Measurements from ENCODE around the gene DTNA.

DTNA gene

DNA sequence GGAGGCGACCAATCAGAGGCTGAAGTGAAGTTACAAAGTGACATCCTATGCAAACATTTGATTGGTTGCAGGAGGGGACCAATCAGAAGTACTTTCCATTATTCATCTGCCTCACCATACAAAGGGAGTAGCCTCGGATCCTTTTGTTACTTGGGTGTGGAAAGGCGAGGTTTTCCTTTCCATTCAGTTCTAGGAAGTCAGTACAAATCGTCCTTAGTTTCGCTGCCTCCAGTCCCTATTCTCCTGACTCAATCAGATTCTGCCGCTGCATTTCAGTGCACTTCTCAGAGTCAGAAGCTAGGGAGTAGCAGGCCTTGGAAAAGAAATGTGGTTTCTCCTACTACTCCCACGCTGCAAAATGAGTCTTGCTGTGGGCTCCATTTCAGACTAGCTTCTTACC lies 149.4 kb downstream of the DTNA start:
- no peak for DNase-seq (ENCODE audit: low read depth)

DNA sequence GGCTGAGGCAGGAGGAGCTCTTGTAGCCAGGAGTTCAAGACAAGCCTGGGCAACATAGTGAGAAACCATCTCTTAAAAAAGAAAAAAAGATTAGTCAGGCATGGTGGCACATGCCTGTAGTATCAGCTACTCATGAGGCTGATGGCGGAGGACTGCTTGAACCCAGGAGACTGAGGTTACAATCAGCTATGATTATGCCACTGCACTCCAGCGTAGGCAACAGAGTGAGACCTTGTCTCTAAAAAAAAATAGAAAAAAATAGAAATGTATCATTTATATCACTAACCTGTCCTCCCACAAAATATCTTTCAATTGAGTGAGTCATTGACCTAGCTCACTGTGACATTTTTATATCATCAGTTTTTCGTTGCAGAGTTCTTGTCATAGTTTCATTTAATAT lies 152.5 kb downstream of the DTNA start:
- DNase-seq (ENCODE audit: low read depth) = no peak

DNA sequence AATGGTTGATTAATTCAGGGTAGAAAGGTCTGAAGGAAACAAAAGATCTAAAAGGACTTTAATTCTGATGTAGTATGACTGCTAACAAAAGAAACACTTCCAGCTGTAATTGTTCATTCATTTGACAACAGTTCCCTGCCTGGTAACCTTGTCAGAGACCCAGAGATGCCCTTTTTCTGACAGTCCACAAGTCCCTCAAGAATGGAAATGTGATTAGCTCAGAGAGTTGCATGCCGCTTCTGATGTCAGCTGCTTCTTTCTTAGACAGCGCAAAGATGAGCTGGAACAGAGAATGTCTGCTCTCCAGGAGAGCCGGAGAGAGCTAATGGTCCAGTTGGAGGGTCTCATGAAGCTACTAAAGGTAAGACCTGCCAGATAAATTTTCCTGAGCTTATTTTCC lies 153.6 kb downstream of the DTNA start:
- no peak for DNase-seq (ENCODE audit: low read depth)

- DNase-seq (ENCODE audit: low read depth) = no peak
Measured at GRCh38 chr18:34864836-34865497, 154.9 kb downstream of the DTNA start.

- no peak for DNase-seq (ENCODE audit: low read depth)
Measured at GRCh38 chr18:34866310-34866709, 156.2 kb downstream of the DTNA start.

DNA sequence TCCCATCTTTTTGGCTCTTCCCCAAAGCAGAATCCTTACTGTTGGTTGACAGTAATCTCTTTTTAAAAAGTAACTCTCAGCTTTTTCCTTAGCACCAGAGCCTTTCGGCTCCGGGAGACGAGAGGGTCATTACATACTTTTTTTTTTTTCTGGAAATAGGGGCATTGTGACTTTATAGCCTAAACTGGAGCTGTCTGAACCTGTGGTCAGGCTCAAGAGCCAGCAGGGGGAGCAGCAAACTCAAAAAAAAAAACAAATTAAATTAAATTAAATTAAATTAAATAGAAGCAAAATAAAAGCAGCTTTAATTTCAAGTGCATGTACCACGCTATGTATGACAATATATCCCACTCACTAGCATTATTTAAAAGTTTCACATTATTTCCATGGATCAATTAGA lies 156.6 kb downstream of the DTNA start:
- no peak for DNase-seq (ENCODE audit: low read depth)

- no peak for DNase-seq (ENCODE audit: low read depth)
Measured at GRCh38 chr18:34867520-34867919, 157.4 kb downstream of the DTNA start.

- DNase-seq (ENCODE audit: low read depth) = no peak
Measured at GRCh38 chr18:34870555-34871310, 160.6 kb downstream of the DTNA start.

GRCh38 chr18:34871435-34871834 lies 161.3 kb downstream of the DTNA start:
- no peak for DNase-seq (ENCODE audit: low read depth)

GRCh38 chr18:34872066-34872465 lies 162.0 kb downstream of the DTNA start:
- DNase-seq (ENCODE audit: low read depth) = no peak

- no peak for DNase-seq (ENCODE audit: low read depth)
Measured at GRCh38 chr18:34873986-34874580, 164.0 kb downstream of the DTNA start.

DNA sequence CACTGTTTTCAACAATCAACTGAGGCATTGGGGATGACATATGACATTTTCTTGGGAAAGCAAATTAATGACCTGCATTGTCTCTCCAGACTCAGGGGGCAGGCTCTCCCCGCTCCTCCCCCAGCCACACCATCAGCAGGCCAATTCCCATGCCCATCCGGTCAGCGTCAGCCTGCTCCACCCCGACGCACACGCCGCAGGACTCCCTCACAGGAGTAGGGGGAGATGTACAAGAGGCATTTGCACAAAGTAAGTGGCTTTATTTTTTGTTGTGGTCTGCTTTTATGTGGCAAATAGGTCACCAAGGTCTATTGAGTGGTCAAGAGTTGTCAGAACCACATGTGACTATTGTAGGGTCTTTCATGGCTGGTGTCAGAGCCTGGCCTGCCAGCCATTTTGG lies 165.1 kb downstream of the DTNA start:
- no peak for DNase-seq (ENCODE audit: low read depth)

DNA sequence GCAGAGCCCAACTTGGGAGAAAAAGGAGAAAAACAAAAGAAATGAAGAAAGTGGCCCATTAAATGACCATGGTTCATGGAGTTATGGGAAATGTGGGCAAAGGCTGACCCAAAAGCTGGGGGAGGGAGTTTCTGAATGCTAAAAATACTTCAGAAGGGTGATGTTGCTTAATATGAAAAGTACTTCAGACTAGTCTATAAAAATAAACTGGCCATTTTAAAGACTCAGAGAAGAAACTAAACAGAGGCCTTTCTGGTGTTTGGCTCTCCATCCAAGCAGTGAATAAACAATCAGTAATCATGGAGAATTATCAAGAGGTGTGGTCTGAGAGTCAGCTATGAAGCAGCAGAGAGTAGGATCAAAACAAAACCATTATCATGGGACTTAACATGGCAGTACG lies 170.3 kb downstream of the DTNA start:
- DNase-seq (ENCODE audit: low read depth) = no peak

DNA sequence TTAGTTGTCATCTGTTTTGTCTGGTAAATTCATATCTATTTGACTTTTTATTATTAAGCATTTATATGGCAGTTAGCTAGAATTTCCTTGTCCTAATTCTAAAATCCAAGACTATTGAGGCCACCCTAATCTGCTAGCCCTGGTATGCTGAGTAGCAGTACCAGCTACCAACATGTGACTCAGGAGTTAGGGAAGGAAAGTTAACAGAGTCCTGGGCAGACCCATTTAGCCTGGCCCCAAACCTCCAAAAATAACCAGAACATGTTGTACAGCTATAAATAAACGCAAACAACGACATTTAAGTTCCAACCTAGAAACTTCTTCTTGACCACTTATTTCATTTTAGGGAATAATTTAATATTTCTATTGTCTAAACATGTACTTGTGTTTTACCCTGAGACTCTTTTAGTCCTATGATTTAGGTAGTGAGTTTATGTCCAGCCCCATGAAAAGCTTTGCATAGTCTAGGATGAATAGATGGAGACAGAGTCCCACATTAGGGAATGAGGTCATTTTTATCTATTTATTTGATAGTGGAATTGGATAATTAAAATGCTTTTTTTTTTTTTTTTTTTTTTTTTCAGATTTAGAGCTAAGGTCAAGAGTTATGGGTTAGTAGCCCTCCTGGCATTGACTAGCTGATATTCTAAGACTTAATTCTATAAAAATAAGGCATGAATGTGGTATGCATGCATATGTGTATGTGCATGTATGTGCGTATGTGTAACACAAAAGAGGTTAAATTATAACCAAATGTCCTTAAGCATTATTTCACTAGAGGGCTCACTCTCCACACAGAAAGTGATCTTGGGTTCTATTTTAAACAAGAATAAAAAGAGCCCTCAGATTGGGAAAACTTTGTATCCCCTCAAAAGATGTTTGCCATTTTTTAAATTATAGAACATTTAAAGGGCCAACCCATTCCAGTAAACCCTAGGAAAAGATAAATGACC lies 171.1 kb downstream of the DTNA start:
- no peak for DNase-seq (ENCODE audit: low read depth)

DNA sequence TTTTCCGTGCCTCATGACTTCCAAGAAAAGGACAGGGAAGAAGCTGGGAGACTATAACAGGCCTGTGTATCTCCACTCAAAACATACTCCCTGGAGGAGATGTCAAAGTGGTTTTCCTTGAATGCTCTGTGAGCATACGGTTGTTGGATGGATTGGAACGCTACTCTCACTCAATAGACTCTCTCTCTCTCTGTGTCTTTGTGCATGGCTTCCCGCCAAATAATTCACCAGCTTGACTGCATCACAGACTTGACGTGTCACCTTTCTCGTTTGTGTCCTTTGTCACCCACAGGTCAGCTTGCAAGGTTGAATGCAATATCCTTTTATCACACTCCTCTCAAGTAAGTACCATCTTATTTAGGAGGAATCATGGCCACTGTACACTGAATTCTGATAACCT lies 174.3 kb downstream of the DTNA start:
- no peak for DNase-seq (ENCODE audit: low read depth)

GRCh38 chr18:34886177-34886576 lies 176.1 kb downstream of the DTNA start:
- DNase-seq (ENCODE audit: low read depth) = no peak

DNA sequence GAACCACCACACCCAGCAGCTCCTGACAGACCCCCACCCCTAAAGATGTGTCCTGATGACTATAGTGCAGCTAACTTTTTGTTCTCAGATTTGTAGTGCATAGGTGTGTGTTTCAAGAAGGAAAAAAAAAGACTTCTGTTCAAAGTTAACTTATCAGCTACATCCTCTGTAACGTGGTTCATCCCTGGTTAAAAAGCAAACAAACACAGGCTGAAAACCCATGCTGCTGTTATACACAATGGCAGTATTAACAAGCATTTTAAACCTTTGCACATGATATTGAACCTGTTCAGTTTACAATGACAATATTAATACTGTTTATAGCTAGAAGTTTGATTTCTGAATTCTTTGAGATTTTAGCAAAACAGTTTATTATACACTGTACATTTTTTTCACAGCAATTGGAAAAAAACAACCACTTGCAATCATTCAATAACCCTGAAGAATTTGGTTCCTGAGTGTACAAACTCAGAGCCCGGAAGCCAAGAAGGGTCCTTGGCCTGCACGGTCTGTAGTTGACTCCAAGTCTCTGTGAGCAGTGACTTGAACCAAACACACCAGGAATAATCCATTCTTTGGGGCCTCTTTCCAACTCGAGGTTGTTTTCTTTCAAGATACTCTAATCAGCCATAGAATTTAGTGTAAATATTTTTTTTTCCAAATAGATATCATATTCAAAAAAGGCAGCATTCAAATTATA lies 177.9 kb downstream of the DTNA start:
- no peak for DNase-seq (ENCODE audit: low read depth)

- DNase-seq (ENCODE audit: low read depth) = no peak
Measured at GRCh38 chr18:34890486-34891085, 180.5 kb downstream of the DTNA start.

GRCh38 chr18:34892379-34892778 lies 182.3 kb downstream of the DTNA start:
- DNase-seq (ENCODE audit: low read depth) = no peak

DNA sequence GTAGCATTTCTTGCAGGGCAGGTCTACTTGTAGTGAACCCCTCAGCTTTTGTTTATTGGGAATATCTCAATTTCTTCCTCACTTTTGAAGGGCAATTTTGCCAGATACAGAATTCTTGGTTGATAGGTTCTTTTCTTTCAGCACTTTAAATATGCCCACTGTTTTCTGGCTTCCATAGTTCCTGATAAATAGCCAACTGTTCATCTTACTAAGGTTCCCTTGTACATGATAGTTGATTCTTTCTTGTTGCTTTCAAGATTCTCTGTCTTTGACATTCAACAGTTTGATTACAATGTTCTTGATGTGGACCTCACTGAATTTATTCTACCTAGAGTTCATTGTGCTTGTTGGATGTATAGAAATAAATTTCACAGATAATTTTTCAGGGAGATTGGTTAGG lies 183.1 kb downstream of the DTNA start:
- DNase-seq (ENCODE audit: low read depth) = no peak

DNA sequence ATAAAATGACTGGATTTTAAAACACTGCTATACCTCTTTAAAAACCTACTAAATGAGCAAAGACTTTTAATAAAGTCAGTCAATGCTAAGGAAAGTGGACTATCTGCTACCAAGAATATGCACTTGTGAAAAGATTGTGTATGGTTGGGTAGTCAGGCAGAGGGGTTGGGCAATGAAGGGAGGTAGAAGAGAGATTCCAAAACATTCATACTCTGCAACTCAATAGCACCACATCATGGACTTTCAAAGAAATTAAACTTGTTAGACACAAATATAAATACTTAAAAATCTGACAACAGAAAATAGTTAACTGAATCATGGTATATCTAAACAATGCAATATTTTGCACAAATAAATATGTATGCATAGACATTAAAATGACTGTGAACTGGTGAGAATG lies 191.2 kb downstream of the DTNA start:
- no peak for DNase-seq (ENCODE audit: low read depth)

Data from GM04503 (cell line).